ENCODE measurements around the gene LURAP1L.

- TF ChIP-seq CTCF (IDR thresholded peaks at IDR 0.05; ENCODE audit: insufficient read depth, low read depth, low read length) (no peak), EZH2 (IDR thresholded peaks at IDR 0.05; ENCODE audit: insufficient read depth, low read length) (no peak)
Observed at GRCh38 chr9:12797037-12797436, 22.2 kb downstream of the LURAP1L start.
